COR-L47 (cell line): ENCODE data around the gene HLA-DPB1.
"Not testable (repeated sequence)": the region's sequence is repeated elsewhere in the genome, so short reads cannot be mapped to it uniquely, and the experiment has no call there.

Experiments
- DNase-seq: peaks from one replicate; lab custom pipeline; 2025; lab: John Stamatoyannopoulos, UW

The HLA-DPB1 gene

DNA sequence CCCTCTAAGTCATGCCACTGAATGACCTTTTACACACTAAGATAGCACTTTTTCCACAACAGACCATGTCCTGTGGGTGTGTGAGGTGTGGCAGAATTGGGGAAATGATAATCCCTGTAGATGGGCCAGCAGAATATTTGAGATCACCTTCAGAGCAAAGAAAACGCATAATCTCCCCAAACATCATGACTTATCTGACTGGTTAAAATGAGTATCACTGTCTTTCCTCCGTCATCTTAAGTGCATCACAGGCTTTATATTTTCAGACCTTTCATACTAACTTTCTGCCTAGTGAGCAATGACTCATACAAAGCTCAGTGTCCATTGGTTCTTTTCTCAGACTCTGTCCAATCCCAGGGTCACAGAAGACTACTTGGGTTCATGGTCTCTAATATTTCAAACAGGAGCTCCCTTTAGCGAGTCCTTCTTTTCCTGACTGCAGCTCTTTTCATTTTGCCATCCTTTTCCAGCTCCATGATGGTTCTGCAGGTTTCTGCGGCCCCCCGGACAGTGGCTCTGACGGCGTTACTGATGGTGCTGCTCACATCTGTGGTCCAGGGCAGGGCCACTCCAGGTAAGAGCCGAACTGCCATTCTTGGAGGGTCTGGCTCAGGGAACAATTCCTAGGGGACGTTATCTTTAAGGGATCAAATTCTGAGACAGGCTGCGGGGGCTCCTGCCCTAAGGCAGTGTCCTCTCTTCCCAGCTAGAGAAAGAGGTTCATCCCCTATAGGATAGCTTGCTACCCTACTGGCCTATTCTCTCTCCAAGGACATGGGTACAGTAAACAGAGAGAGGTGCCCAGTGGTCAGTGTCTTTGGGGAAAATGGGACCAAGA, at the start of gene HLA-DPB1:
TSS of gene HLA-DPB1 (plus strand) at position 423 of the 838 bp plus-strand sequence. CDS start at position 475, 52 bp downstream.
- no peak for DNase-seq

DNA sequence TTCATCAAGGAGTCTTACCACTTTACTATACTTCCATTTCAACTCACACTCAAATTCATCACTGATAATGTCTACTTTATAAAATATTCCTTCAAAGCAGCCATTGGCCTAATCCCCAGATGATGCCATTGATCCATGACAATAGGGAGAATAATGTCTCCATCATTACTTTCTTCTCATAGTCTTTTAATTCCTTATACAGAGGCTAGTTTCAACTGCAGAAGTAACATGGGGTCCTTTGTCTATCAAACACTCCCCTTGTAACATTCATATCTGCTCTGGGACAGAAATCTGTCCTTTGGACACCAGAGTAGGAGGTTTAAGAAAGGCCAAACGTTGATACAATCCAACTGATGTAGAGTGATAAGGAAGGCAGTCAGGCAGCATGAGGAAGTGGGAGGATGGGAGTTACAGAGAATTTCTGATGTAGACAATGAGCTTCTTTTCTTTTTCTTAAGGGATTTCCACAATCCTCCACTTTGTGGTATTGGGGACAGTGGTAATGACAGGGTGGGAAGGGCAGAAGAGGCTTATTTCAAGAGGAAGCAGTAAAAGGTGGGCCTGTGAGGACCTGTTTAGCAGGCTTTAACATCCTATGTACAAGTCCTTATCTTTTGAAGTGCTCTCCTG, 47.5 kb upstream of the HLA-DPB1 start:
- no peak for DNase-seq

DNA sequence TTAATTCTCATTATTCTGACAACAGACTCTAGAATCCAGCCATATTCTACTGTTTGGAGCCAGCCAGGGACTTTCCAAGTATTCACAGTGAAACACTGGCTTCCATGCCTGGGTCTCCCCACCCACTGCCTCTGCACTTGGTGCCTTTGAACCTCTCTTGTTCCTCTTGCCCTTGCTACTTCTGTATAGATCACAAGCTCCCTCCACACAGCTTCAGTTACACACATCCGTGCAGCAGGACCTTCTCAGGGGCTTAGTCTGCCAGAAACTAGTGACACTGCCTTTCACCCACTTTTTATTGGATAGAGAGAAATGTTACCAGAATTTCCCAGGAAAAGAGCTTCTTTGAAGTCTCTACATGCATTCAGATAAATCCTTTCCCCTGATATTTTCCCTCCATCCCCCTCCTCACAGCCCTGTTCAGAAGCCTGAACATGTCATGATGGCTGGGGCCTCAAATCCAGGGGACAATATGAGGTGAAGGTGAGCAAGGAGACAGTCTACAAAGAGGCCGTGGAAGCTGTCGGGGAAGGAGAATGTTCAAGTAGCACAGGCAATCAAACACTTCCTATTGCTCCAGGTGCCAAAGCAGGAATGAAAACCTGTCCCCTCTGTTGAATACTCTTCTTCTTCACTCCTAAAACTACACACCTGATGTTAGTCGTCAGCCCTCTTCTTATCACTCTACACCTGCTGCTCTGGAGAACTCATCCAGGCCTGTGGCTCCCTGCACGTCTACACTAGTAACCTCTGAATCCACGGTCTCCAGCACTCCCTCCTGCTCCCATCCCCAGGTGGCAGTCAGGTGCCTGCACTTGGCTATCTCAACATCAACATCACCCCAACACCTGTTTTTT, 46.2 kb upstream of the HLA-DPB1 start:
- no peak for DNase-seq

DNA sequence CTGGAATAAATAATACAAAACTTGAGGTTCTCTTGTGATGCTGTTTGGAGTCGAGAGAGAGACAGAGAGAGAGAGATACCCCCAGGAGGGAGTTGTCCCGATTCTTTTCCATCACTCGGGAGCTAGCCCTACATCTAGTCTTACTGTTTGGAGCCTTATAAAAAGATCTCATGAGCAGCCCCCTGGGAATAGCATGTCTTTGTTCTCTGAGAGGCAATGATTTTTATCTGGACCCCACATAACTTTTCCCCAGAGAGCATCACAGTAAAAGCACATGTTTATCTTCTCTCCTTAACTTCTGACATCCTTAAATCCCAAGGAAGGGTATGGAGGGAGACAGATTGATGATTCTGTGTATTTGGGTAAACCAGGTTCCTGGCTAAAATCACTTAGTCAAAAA, 45.5 kb upstream of the HLA-DPB1 start:
- DNase-seq: no peak

DNA sequence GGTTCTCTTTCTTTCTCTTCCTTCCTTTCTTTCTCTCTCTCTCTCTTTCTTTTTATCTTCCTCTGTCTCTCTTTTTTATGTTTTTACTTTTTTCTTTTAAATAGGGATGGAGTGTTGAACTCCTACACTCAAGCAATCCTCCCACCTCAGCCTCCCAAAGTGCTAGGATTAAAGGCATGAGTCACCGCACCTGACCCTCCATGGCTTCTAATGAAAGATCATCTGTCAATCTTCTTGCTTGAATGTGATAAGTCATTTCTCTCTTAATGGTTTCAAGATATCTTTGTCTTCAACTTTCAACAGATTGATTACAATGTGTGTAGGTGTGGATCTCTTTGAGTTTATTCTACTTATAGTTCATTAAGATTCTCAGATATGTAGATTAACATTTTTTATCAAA, 41.2 kb upstream of the HLA-DPB1 start:
- DNase-seq: no peak

DNA sequence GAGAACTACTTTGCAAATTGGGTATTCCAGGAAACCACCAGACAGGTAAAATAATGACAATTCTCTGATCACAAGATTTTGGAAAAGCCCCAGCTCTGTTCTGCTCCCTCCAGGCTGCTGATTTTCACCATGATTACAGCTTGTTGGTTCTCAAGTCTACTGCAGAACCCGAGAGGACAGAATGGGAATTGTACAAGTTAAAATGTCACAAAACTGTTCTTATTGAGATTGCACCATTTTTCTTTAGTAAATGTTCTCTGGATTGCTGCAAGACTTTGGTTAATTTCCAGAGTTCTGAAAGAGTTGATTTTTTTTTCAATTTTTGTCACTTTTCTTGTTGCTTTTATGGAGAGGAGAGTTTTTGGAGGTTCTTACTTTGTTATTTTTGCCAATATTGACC, 39.3 kb upstream of the HLA-DPB1 start:
- DNase-seq: no peak

DNA sequence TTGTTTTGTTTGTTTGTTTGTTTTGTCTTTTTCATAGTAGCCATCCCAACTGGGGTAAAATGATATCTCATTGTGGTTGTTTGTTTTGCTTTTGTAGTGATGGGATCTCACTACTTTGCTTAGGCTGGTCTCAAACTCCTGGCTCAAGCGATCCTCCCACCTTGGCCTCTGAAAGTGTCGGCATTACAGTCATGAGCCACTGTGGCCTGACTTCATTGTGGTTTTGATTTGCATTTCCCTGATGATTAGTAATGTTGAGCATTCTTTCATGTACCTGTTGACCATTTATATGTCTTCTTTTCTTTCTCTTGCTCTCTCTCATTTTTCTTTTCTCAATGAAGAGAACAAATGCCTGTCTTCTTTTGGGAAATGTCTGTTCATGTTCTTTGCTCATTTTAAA, 35.6 kb upstream of the HLA-DPB1 start:
- no peak for DNase-seq

DNA sequence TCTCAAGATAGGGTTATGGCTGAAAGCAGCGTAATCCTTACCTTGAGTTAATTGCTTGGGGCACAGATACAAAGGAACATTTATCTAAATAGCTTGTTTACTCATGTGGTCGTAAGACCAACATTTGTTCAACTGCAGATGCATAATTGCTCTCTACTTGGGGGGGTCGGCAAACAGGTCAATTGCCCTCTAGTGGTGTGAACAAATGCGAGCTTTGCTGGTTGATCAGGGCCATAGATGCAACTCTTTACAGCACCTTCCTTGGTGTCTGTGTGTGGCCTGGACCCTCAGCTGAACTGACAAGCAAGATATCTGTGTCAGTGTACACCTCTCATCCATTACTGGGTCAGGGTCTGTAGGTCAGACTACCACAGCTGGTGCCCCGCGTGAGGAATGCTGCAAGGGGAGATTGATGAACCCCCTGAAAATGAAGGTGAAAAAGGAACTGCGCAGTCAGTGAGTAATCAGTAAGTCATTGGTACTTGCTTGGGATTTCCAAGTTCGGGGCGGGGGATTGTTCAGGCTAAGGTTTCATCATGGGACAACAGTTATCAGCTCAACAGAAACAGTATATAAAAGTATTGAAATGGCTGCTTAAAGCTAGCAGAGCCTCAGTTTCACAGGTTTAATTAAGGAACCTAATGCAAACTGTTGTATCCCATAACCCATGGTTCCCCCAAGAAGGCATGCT, 26.3 kb upstream of the HLA-DPB1 start:
- no peak for DNase-seq

DNA sequence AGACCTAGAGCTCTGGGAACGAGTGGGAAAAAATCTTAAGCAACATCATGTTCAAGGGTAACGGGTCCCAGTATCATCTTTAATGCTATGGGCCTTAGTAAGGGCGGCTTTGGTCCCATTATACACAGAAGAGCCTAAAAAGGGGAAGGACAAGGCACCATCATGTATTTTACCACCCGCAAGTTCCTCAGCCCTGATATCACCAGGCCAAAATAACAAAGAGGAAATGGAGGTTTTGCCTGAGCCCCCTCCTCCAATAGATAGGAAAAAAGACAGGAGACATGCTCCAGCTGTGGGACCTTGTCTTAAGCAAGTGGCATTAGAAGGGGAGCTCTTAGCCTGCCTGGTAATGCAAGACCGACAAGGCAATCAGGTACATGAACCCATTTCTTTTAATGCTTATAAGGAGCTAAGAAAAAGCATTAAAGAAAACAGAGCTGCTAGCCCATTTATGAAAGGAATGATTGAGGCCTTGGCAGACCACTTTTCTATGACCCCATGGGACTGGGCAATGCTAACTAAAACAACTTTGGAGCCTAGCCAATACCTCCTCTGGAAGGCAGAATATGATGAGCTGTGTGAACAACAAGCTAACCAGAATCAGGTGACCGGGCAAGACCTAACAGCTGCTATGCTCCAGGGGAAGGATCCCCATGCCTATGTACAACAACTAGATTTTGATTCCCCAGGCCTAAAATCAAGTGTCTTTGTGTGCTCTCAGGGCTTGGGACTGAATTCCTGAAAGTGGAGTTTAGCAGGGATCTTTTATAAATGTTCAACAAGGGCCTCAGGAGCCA, 25.6 kb upstream of the HLA-DPB1 start:
- no peak for DNase-seq

DNA sequence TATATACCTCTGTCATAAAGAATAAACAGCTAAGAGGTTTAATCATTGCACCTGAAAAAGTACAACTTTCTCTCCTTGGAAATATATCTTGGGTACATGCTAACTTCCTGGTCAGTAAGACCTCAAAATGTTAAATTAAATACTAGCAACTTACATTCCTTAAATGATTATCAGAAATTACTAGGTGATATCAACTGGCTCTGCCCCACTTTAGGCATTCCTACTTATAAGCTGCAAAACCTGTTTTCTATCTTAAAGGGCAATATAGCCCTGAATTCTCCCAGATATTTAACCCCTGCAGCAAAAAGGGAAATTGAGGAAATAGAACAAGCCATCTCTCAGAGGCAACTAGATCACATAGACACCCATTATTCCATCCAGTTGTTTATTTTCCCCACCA, 23.2 kb upstream of the HLA-DPB1 start:
- DNase-seq: no peak

DNA sequence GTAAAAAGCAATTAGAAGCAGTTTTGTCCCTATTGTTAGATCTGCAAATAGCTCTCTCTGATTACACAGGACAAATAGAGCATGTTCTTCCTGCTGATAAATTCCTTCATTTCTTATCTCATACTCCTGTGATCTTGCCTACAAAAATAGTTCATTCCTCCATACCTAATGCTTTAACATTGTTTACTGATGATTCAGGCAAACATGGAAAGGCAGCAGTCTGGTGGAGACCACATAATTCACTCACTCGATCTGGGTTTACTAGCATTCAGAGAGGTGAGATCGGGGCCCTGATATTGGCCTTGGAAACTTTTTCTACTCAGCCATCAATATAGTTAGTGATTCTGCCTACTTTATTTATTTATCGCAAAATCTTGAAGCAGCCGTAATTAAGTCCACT, 22.6 kb upstream of the HLA-DPB1 start:
- DNase-seq: no peak

DNA sequence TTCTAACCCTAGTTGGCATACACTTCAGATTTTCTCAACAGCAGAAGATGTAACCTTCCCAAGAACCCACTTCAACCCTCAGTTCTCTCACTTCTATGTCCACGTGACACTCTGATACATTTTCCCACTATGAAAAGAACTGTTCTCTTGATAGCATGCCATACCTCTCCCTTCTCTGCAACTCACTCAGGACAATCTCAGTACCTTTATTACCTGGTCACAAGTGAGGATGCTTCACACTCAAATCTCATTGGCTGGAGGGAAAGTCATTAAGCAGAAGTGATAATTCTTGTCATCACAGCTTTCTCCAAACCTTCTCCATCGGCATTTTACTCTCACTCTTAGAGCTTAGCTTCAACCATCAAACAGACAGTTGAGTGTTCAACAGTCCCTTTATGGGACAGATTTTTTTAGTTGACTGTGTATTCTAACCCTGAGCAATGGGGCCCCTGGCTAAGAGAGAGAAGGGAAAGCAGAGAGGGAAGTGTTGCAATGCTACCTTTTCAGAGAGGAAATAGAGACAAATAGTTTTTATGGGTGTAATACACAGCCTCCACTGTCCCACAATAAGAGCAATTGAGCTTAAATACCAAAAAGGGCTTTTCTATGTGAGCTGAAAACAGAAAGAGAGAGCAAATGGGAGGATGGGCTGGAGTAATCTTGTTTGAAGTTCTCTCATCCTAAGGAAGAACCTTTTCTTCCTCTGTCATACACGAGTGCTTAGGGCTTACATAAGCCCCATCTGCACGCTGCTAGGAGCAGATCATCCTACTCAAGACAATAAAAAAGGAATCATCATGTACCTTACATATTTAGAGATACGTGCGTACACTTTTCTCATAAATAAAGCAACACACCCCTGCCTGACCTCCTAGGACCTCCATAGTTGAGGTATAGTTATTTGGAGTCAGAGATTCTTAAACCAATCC, 18.3 kb upstream of the HLA-DPB1 start:
- no peak for DNase-seq

DNA sequence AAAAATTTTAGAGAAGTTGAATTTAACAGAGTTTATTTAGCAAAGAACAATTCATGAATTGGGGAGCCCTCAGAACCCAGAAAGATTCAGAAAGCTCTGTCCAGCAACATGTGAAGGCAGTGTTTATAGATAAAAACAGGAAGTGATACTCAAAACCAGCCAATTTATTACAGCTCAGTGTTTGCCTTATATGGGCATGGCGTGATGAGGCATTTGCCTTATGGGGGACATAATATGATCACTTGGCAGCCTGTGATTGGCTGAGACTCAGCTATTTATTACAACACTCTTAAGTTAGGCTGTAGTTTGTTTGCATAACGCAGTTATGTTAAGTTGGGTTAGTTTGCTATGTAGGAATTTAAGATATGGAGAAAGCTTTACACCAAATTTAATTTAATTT, 13.8 kb upstream of the HLA-DPB1 start:
- no peak for DNase-seq

DNA sequence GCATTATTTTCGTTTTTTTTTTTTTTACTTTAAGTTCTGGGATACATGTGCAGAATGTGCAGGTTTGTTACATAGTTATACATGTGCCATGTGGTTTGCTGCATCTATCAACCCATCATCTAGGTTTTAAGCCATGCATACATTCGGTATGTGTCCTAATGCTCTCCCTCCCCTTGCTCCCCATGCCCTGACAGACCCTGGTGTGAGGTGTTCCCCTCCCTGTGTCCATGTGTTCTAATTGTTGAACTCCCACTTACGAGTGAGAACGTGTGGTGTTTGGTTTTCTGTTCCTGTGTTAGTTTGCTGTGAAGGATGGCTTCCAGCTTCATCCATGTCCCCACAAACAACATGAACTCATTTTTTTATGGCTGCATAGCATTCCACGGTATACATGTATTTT, 12.4 kb upstream of the HLA-DPB1 start:
- not testable (repeated sequence) for DNase-seq

DNA sequence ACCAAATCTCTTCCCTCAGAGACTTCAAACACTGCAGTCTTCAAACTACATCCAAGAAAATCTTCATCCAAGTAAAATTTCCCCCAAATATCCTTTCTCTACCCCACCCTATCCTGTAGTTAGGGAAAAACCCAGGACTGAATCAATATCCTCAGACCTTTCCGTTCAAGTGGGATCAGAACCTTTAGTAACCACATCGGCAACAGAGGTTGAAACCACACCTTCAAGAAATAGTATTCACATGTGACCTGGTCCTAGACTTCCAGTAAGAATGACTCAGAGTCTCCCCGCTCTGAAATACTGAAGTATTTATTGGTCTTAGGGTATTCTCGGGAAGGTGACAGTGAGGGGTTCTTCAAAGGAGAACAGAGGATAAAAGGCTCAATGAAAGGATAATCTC, 11.1 kb upstream of the HLA-DPB1 start:
- no peak for DNase-seq

DNA sequence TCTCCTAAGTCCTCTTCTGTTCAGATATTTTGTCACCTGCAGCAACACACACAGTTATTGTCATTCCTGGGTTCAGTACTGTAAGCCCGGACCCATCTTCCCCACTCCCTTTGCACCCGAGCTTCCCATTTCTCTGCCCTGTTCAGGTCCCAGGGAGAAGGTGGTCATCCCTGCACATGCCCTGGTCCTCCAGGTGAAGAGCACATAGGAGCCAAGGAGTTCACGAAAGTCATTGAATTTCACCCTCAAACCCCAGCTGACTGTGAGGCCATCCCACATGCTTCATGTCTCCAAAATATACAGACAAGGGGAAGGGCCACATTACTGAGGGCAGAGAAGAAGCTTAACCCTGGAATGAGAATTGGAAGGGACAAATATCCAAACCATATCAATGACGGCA, 10.5 kb upstream of the HLA-DPB1 start:
- no peak for DNase-seq

DNA sequence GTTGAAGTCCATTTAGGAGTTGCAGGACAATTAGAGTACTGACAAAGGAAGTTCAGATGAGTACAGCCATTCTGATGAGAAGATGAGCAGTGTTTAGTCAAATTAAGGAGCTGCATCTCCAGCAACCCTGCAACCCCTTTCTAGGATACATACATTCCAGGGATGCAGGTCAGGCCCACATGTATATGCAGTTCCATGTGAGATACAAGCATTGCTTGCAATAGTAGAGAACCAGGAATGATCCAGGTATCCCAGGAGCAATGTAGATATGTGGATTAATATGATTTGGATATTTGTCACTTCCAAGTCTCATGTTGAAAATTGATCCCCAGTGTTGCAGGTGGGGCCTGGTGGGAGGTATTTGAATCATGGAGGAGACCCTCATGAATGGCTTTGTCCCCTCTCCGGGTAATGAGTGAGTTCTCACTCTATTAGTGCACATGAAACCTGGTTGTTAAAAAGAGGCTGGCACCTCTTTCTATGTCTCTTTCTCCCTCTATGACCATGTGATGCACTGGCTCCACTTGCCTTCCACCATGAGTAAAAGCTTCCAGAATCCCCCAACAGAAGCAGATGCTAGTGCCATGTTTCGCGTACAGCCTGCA, 8.8 kb upstream of the HLA-DPB1 start:
- DNase-seq: no peak

DNA sequence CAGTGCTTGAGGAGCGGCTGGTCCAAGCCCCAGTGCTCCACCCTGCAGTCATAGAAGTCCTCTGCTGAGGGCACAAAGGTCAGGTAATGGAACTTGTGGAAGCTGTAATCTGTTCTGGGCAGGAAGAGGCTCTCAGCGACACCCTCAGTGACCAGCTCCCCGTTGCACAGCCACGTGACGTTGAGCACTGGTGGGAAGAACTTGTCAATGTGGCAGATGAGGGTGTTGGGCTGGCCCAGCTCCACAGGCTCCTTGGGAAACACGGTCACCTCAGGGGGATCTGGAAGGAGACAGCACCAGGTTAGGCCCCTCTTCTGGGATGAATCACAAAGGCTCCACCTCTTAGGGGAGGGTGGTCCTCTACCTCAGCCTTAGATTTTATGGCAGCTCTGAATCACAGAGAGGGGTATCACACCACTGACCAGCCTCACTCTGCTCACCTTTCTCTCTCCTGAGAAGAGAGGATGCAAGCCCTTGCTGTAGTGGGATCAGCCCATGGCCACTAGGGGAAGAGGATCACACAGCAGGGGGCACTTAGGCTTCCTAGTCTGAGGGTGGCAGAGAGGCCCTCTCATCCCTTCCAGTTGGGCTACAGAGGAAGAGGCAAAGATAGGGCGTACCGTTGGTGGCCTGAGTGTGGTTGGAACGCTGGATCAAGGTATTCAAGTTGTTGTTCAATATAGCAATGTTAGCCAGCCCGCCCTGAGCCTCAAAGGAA, 6.6 kb upstream of the HLA-DPB1 start:
- DNase-seq: no peak

DNA sequence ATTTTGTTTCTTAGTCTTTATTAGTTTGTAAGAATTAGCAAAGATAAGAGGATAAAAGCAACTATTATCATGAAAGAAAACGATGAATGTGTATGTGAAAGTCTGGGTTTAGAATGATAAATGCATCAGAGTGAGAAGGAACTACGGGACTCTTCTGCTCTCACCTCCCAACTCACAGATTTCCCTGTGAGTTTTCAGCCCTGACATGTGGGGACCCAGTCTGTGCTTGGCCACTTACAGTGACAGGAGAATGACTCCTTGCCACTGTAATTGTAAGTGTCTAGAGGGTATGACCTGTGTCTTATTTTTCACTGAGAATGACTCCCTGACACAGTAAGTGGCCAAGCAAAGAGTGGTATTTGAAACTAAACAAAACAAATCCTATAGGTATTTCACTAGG, 4.9 kb upstream of the HLA-DPB1 start:
- no peak for DNase-seq
